GM15510 (cell line): ENCODE results near the gene HTR6.

Source experiments
- POLR2A ChIP-seq: IDR thresholded peaks from 3 replicates; pipeline ENCODE4 v1.6.1; 2011; ENCODE audit warnings: borderline replicate concordance; ENCODE audit not compliant: insufficient read length; ENCODE audit errors: extremely low read depth

HTR6 gene

GRCh38 chr1:19710825-19711611, 46.3 kb downstream of the HTR6 start:
- TF ChIP-seq POLR2A = no peak

GRCh38 chr1:19712928-19713327, 48.3 kb downstream of the HTR6 start:
- TF ChIP-seq POLR2A = no peak

- TF ChIP-seq POLR2A = no peak
Measured at GRCh38 chr1:19715334-19716203, 50.9 kb downstream of the HTR6 start.

- TF ChIP-seq POLR2A = no peak
Measured at GRCh38 chr1:19717467-19717866, 52.8 kb downstream of the HTR6 start.

- no peak for TF ChIP-seq POLR2A
Measured at GRCh38 chr1:19720174-19720573, 55.5 kb downstream of the HTR6 start.

- no peak for TF ChIP-seq POLR2A
Measured at GRCh38 chr1:19720973-19721372, 56.3 kb downstream of the HTR6 start.

- TF ChIP-seq POLR2A = no peak
Measured at GRCh38 chr1:19723874-19724273, 59.2 kb downstream of the HTR6 start.

GRCh38 chr1:19725606-19726005, 60.9 kb downstream of the HTR6 start:
- no peak for TF ChIP-seq POLR2A

GRCh38 chr1:19728413-19729145, 63.9 kb downstream of the HTR6 start:
- TF ChIP-seq POLR2A = no peak

GRCh38 chr1:19730232-19730631, 65.6 kb downstream of the HTR6 start:
- TF ChIP-seq POLR2A = no peak
